Neural progenitor cell (in vitro differentiated cells): ENCODE measurements around the gene DIAPH2.

Experiments
- CTCF ChIP-seq: fragments of 200-600 bp; sonication (generic); IDR thresholded peaks from 2 replicates; pipeline ENCODE4 v1.5.1; 2017; ENCODE audit warnings: antibody characterized with exemption, mild to moderate bottlenecking
- EZH2 ChIP-seq: fragments of 200-600 bp; sonication (generic); IDR thresholded peaks from 2 replicates; pipeline ENCODE4 v1.6.1; 2017; ENCODE audit warnings: antibody characterized with exemption, mild to moderate bottlenecking, moderate library complexity
- EZH2phosphoT487 ChIP-seq: fragments of 200-600 bp; sonication (generic); IDR thresholded peaks from 2 replicates; pipeline ENCODE4 v1.6.1; 2017; ENCODE audit warnings: antibody characterized with exemption

GRCh38 chrX:97109730-97110129 lies 425.1 kb downstream of the DIAPH2 start:
- TF ChIP-seq EZH2 (no peak), CTCF (no peak), EZH2phosphoT487 (no peak)
